HepG2 (cell line): ENCODE data around the gene MIDN. TPM values are rescaled to one million over a fixed set of nuclear protein-coding genes. Genes with fewer than 3 reads are reported as not detected.
A peak's percentile ranks its signal among the peaks of the same experiment; 100 is the strongest.
"Not testable (repeated sequence)": the region's sequence is repeated elsewhere in the genome, so short reads cannot be mapped to it uniquely, and the experiment has no call there.

Experiments
- ATAC-seq: fragments of 200-7000 bp; cut with Tn5 transposase; 3 replicates; pipeline ENCODE4 v1.9.1; 2020; ENCODE audit warnings: mild to moderate bottlenecking, moderate library complexity
- BruUV-seq: library from RNA; stranded (reverse); fragments of 400-500 nt; replicated peaks from 2 replicates; lab custom pipeline; 2021; lab: Mats Ljungman, UMichigan
- CTCF ChIA-PET: fragments of 300-600 bp; formaldehyde crosslinking; extraction: SDS; loops from one replicate; lab custom pipeline; 2021; ENCODE audit warnings: low total read pairs, inconsistent platforms, low intra/inter-chr PET ratio; lab: Yijun Ruan, JAX
- POLR2A ChIA-PET: fragments of 350-600 bp; sonication (Branson Sonifier 250); formaldehyde crosslinking; loops from one replicate; lab custom pipeline; 2020; ENCODE audit warnings: antibody characterized with exemption, inconsistent platforms; lab: Yijun Ruan, JAX
- DNase-seq: peaks from one replicate; pipeline ENCODE4 v3.0.0-alpha.2; 2015; ENCODE audit warnings: low spot score
- FAIRE-seq: peaks from 3 replicates; lab custom pipeline; 2011; peaks lifted over from hg19 to GRCh38; lab: Jason Lieb, UNC
- H2AFZ ChIP-seq: one replicate; pipeline ENCODE4 v1.6.1; 2011; ENCODE audit warnings: low read length, inconsistent platforms
- H3K27ac ChIP-seq: fragments of 300-600 bp; 3 replicates; pipeline ENCODE4 v1.8.0; 2011; ENCODE audit warnings: mixed run types, mild to moderate bottlenecking, mixed read lengths, low read length, inconsistent platforms; ENCODE audit not compliant: insufficient read depth; ENCODE audit errors: extremely low read length
- H3K27me3 ChIP-seq, 2 experiments: fragments of 200-600 bp in 1 of 2; 2 replicates in 1 of 2; 3 replicates in 1 of 2; pipeline versions ENCODE4 v1.6.0 to v1.8.0; 2011; ENCODE audit warnings: low read length in 2 of 2, mild to moderate bottlenecking in 2 of 2, moderate library complexity in 2 of 2, inconsistent platforms in 1 of 2; ENCODE audit not compliant: insufficient read depth in 2 of 2, control insufficient read depth in 1 of 2
- H3K36me3 ChIP-seq, 2 experiments: fragments of 200-600 bp in 1 of 2; replicated peaks in 1 of 2; 2 replicates in 1 of 2; 3 replicates in 1 of 2; pipeline versions ENCODE4 v1.5.1 to v1.8.0; 2011; ENCODE audit warnings: low read length in 2 of 2, inconsistent platforms in 1 of 2; ENCODE audit not compliant: insufficient read depth in 2 of 2, control insufficient read depth in 1 of 2
- H3K4me1 ChIP-seq: 2 replicates; pipeline ENCODE4 v1.5.1; 2012; ENCODE audit warnings: low read length, inconsistent platforms; ENCODE audit not compliant: insufficient read depth
- H3K4me2 ChIP-seq: 2 replicates; pipeline ENCODE4 v1.6.0; 2011; ENCODE audit warnings: low read depth, low read length, inconsistent platforms
- H3K4me3 ChIP-seq, 3 experiments: fragments of 200-600 bp in 1 of 3; sonication (generic), shearing (Covaris generic) in 1 of 3; replicated peaks in 1 of 3; 2 replicates each; pipeline ENCODE4 v1.5.1; 2011 to 2016; ENCODE audit warnings: low read length in 3 of 3, inconsistent platforms in 2 of 3, low read depth in 2 of 3, mild to moderate bottlenecking in 2 of 3, control low read depth in 1 of 3, mixed read lengths in 1 of 3; ENCODE audit not compliant: insufficient read depth in 1 of 3
- H3K79me2 ChIP-seq: one replicate; pipeline ENCODE4 v1.6.1; 2011; ENCODE audit warnings: low read length, inconsistent platforms; ENCODE audit not compliant: insufficient read depth
- H3K9ac ChIP-seq: 2 replicates; pipeline ENCODE4 v1.6.0; 2011; ENCODE audit warnings: mild to moderate bottlenecking, low read depth, low read length, inconsistent platforms; ENCODE audit not compliant: insufficient read depth
- H3K9me3 ChIP-seq: 2 replicates; pipeline ENCODE4 v1.5.1; 2012; ENCODE audit warnings: mild to moderate bottlenecking, low read length
- H4K20me1 ChIP-seq: 2 replicates; pipeline ENCODE4 v1.6.0; 2011; ENCODE audit warnings: inconsistent platforms, mild to moderate bottlenecking, low read length, moderate library complexity; ENCODE audit not compliant: insufficient read depth
- AGO1 ChIP-seq: fragments of 200-400 bp; formaldehyde crosslinking; IDR thresholded peaks from 2 replicates; pipeline ENCODE4 v1.6.1; 2017; ENCODE audit warnings: mild to moderate bottlenecking, low read depth, low read length, moderate library complexity; ENCODE audit not compliant: poor library complexity, severe bottlenecking
- NONO ChIP-seq, 2 experiments: fragments of 450-650 bp in 1 of 2; sonication (generic) in 1 of 2; formaldehyde crosslinking in 1 of 2; IDR thresholded peaks in 1 of 2; conservative IDR thresholded peaks in 1 of 2; 2 replicates each; pipeline versions ENCODE4 v1.6.1 to v1.8.0; 2017 to 2022; ENCODE audit warnings: mild to moderate bottlenecking in 1 of 2, missing genetic modification reagents in 1 of 2, moderate library complexity in 1 of 2
- RXRA ChIP-seq: sonication (generic); formaldehyde crosslinking; IDR thresholded peaks from 2 replicates; pipeline ENCODE4 v1.5.1; 2020; ENCODE audit warnings: missing genetic modification reagents
- ZBTB38 ChIP-seq: sonication (generic); formaldehyde crosslinking; IDR thresholded peaks from 2 replicates; pipeline ENCODE4 v1.5.1; 2020; ENCODE audit warnings: mild to moderate bottlenecking, missing genetic modification reagents
- ZNF652 ChIP-seq: IDR thresholded peaks from 2 replicates; pipeline ENCODE4 v1.6.1; 2016; ENCODE audit warnings: low read depth, borderline replicate concordance
- WGBS: methylation state at CpG from one replicate; pipeline ENCODE4 v1.1.6; 2017; ENCODE audit warnings: low lambda C conversion rate; 5-methylcytosine and 5-hydroxymethylcytosine counted together
- in situ Hi-C: cut with HindIII; loops from 2 replicates; pipeline ENCODE4 v1.10.0; 2017; ENCODE audit warnings: low pct_unique_long_range_greater_than_20kb; ENCODE audit not compliant: extremely low pct_ligation_motif_present
- intact Hi-C: fragments of 100-400 bp; cut with micrococcal nuclease; formaldehyde crosslinking; loops from one replicate; pipeline ENCODE4 v1.10.0; 2022; ENCODE audit not compliant: unreplicated experiment
- polyA plus RNA-seq, 8 experiments: library from polyadenylated mRNA; depleted of rRNA in 3 of 8; stranded (reverse) in 7 of 8; unstranded in 1 of 8; fragments of >200 nt; fragmentation: Illumina TruSeq in 4 of 8; extraction: Trizol in 4 of 8; gene quantifications; 2 replicates each; pipeline versions ENCODE4 v1.2.1 to v1.2.3, GENCODE V29; 2011 to 2016; ENCODE audit warnings: low read depth in 4 of 8, missing spikeins in 1 of 8, mixed read lengths in 1 of 8; ENCODE audit not compliant: insufficient read depth in 1 of 8
- total RNA-seq, 5 experiments: library from RNA; depleted of rRNA; stranded (reverse); fragments of >200 nt; fragmentation: Illumina TruSeq; extraction: Trizol; gene quantifications; 2 replicates each; pipeline ENCODE4 v1.2.3, GENCODE V29; 2016; ENCODE audit warnings: low read depth in 1 of 5
- TF ChIP-seq, protein P1 (sequence below): sonication (generic); formaldehyde crosslinking; IDR thresholded peaks from 2 replicates; pipeline ENCODE4 v1.5.1; 2020; ENCODE audit warnings: mild to moderate bottlenecking, missing genetic modification reagents, moderate library complexity
- TF ChIP-seq, protein P2 (sequence below): sonication (generic); formaldehyde crosslinking; IDR thresholded peaks from 2 replicates; pipeline ENCODE4 v1.9.0; 2021; ENCODE audit warnings: missing genetic modification reagents, borderline replicate concordance
- TF ChIP-seq, protein P3 (sequence below): sonication (generic); formaldehyde crosslinking; IDR thresholded peaks from 2 replicates; pipeline ENCODE4 v1.4.0; 2020; ENCODE audit warnings: missing genetic modification reagents
- TF ChIP-seq, protein P4 (sequence below): IDR thresholded peaks from 2 replicates; pipeline ENCODE4 v1.6.1; 2016

MIDN gene
- total and polyA plus RNA-seq, 2 of the 13 experiments (the other 11 are each of a cell fraction or from before 2014, with no cell fraction given): 8.4 to 18.0 TPM

DNA sequence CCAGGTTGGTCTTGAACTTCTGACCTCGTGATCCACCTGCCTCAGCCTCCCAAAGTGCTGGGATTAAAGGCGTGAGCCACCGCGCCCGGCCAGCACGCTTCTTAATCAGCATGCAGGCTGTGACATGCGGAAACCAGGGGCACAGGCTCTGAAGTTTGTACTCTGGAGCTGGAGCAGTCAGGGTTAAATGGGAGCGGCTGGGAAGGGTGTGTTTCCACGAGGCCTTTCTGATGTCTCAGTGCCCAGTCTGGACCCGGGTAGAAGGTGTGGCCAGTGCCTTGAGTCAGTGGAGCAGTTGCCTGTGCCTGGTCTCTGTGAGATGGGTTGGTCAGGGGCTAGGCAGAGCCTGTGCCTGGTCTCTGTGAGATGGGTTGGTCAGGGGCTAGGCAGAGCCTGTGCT lies 39.6 kb upstream of the MIDN start:
- H3K4me2 ChIP-seq: peak overlapping the region; percentile 87
- H3K79me2 ChIP-seq: peaks cover 73% of the 10 kb centered on the region
- FAIRE-seq, POLR2A ChIA-PET, H3K9ac ChIP-seq, intact Hi-C loops, in situ Hi-C loops, CTCF ChIA-PET, BruUV-seq: not testable (repeated sequence)
- peaks cover 8 to 20% of the 10 kb centered on the region in 2 experiments; a peak in 4 of 5 replicates for H3K36me3 ChIP-seq
- H4K20me1 ChIP-seq: peaks cover 41% of the 10 kb centered on the region
- 90% methylated on average over 6 of the region's 10 CpGs for WGBS
- TF ChIP-seq ZBTB38 (CRISPR knock-in tag) (0 out of 2 replicates have a peak, but pooled peaks have one; percentile 7), ZNF652 (CRISPR knock-in tag) (peak; percentile 79; the same call in 1 of the 2 replicates), RXRA (CRISPR knock-in tag) (0 out of 2 replicates have a peak, but pooled peaks have one; percentile 14)
- TF ChIP-seq, all 625 proteins: peak for 3; not testable (repeated sequence) for 622
- peaks cover 55% of the 10 kb centered on the region for H3K4me1 ChIP-seq
- H3K9me3 ChIP-seq, DNase-seq, ATAC-seq, H3K27ac ChIP-seq, H3K27me3 ChIP-seq, H2AFZ ChIP-seq: not testable (repeated sequence)
- peak overlapping the region in 2 of 3 experiments; percentile 27 to 42; a peak in 3 of 6 replicates for H3K4me3 ChIP-seq

DNA sequence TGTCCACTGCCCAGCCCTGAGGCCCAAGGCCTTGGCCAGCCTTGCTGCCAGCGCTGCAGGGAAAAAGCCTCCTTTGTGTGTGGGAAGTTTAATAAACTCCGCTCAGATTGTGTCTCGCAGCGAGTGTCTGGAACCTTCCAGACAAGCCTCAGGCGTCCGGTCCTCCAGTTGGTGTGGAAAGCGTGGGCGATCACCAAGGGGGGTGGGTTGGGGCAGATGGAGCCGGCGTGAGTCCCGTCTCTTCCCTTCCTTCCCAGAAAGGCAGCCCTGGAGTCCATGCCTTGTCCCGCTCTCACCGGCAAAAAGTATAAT lies 38.2 kb upstream of the MIDN start:
- Histone ChIP-seq H3K79me2 (peaks cover 84% of the 10 kb centered on the region), H3K36me3 (peaks cover 10 to 21% of the 10 kb centered on the region in 2 experiments; a peak in 4 of 5 replicates), H3K27me3 (no peaks in the 10 kb centered on the region; a peak in 1 of 5 replicates), H3K27ac (peak overlapping the region; percentile 34), H3K9me3 (no peaks in the 10 kb centered on the region), H3K9ac (no peak overlapping the region), H4K20me1 (peaks cover 50% of the 10 kb centered on the region), H3K4me1 (peaks cover 42% of the 10 kb centered on the region), H3K4me2 (peak overlapping the region; percentile 53; the same call in 1 of the 2 replicates), H3K4me3 (peak overlapping the region in 1 of 3 experiments; percentile 44; a peak in 1 of 6 replicates), H2AFZ (no peak overlapping the region)
- in situ Hi-C loops: no loop called here
- no peak for ATAC-seq
- WGBS: 95% methylated on average over 13 of the region's 13 CpGs
- BruUV-seq: no TSS peak
- DNase-seq: no peak
- intact Hi-C loops: no loop called here
- ChIA-PET CTCF (no interaction called here), POLR2A (no interaction called here)
- no peak for FAIRE-seq
- no peak for TF ChIP-seq AGO1
- TF ChIP-seq, protein P1, sequence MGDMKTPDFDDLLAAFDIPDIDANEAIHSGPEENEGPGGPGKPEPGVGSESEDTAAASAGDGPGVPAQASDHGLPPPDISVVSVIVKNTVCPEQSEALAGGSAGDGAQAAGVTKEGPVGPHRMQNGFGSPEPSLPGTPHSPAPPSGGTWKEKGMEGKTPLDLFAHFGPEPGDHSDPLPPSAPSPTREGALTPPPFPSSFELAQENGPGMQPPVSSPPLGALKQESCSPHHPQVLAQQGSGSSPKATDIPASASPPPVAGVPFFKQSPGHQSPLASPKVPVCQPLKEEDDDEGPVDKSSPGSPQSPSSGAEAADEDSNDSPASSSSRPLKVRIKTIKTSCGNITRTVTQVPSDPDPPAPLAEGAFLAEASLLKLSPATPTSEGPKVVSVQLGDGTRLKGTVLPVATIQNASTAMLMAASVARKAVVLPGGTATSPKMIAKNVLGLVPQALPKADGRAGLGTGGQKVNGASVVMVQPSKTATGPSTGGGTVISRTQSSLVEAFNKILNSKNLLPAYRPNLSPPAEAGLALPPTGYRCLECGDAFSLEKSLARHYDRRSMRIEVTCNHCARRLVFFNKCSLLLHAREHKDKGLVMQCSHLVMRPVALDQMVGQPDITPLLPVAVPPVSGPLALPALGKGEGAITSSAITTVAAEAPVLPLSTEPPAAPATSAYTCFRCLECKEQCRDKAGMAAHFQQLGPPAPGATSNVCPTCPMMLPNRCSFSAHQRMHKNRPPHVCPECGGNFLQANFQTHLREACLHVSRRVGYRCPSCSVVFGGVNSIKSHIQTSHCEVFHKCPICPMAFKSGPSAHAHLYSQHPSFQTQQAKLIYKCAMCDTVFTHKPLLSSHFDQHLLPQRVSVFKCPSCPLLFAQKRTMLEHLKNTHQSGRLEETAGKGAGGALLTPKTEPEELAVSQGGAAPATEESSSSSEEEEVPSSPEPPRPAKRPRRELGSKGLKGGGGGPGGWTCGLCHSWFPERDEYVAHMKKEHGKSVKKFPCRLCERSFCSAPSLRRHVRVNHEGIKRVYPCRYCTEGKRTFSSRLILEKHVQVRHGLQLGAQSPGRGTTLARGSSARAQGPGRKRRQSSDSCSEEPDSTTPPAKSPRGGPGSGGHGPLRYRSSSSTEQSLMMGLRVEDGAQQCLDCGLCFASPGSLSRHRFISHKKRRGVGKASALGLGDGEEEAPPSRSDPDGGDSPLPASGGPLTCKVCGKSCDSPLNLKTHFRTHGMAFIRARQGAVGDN (CRISPR knock-in tag): peak; percentile 58
- TF ChIP-seq, protein P2, sequence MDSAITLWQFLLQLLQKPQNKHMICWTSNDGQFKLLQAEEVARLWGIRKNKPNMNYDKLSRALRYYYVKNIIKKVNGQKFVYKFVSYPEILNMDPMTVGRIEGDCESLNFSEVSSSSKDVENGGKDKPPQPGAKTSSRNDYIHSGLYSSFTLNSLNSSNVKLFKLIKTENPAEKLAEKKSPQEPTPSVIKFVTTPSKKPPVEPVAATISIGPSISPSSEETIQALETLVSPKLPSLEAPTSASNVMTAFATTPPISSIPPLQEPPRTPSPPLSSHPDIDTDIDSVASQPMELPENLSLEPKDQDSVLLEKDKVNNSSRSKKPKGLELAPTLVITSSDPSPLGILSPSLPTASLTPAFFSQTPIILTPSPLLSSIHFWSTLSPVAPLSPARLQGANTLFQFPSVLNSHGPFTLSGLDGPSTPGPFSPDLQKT (CRISPR knock-in tag): no peak
- no peak for TF ChIP-seq NONO (IDR thresholded peaks at IDR 0.05)
- no peak for TF ChIP-seq NONO (CRISPR knock-in tag; conservative IDR thresholded peaks at IDR 0.05)
- TF ChIP-seq, protein P3, sequence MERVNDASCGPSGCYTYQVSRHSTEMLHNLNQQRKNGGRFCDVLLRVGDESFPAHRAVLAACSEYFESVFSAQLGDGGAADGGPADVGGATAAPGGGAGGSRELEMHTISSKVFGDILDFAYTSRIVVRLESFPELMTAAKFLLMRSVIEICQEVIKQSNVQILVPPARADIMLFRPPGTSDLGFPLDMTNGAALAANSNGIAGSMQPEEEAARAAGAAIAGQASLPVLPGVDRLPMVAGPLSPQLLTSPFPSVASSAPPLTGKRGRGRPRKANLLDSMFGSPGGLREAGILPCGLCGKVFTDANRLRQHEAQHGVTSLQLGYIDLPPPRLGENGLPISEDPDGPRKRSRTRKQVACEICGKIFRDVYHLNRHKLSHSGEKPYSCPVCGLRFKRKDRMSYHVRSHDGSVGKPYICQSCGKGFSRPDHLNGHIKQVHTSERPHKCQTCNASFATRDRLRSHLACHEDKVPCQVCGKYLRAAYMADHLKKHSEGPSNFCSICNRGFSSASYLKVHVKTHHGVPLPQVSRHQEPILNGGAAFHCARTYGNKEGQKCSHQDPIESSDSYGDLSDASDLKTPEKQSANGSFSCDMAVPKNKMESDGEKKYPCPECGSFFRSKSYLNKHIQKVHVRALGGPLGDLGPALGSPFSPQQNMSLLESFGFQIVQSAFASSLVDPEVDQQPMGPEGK (CRISPR knock-in tag): no peak
- TF ChIP-seq, protein P4, sequence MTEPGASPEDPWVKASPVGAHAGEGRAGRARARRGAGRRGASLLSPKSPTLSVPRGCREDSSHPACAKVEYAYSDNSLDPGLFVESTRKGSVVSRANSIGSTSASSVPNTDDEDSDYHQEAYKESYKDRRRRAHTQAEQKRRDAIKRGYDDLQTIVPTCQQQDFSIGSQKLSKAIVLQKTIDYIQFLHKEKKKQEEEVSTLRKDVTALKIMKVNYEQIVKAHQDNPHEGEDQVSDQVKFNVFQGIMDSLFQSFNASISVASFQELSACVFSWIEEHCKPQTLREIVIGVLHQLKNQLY (CRISPR knock-in tag): no peak
